ENCODE measurements around the gene PDE4D.

Gene PDE4D

DNA sequence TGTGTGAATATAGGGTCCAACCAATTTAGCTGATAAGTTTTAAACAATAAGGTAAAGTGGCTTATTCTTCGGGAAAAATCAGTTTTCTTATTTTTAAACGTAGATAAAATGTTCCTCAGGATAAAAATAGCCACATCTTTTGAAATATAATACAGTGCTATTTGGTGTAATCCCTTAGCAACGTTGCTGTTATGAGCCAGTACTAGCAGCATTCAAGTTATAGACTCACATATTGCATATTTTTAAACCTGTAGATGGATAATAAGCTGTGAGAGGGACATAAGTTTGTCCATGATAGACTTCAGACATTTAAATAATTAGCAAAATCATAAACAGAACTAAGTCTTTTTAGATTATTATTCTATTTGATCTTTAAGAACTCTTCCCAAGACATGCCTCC is 6.3 kb downstream of the PDE4D start:
- ChIA-PET CTCF (no interaction called here), POLR2A (no interaction called here)
- no peak for TF ChIP-seq ZNF384 (IDR thresholded peaks at IDR 0.05)
- TF ChIP-seq, protein P1, sequence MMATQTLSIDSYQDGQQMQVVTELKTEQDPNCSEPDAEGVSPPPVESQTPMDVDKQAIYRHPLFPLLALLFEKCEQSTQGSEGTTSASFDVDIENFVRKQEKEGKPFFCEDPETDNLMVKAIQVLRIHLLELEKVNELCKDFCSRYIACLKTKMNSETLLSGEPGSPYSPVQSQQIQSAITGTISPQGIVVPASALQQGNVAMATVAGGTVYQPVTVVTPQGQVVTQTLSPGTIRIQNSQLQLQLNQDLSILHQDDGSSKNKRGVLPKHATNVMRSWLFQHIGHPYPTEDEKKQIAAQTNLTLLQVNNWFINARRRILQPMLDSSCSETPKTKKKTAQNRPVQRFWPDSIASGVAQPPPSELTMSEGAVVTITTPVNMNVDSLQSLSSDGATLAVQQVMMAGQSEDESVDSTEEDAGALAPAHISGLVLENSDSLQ (IDR thresholded peaks at IDR 0.05): no peak
- TF ChIP-seq FOXK2 (IDR thresholded peaks at IDR 0.05): no peak
- no peak for TF ChIP-seq LEF1 (IDR thresholded peaks at IDR 0.05; ENCODE audit: borderline replicate concordance)
- no peak for TF ChIP-seq HDGF (IDR thresholded peaks at IDR 0.05; ENCODE audit: borderline replicate concordance)
- TF ChIP-seq BHLHE40 (IDR thresholded peaks at IDR 0.05; ENCODE audit: borderline replicate concordance): no peak
- no peak for DNase-seq (ENCODE audit: extremely low spot score)

DNA sequence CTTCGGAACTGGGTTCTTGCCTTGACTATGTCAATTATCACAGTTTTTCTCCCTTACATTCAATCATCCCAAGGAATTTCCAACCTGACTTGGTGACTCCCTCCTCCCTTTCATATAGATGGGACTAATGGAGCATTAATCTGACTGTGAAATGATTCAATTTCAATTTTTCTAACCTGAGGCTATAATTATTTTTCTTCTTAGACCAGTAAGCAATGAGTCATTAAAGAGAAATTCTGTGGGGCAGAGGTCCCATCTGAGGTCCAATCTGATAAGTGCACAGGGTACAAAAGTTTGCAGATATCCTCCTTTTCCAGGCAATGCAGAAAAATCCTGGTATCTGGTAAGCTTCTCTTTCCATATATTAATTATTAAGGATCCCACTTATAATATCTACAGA is 18.9 kb downstream of the PDE4D start:
- no peak for DNase-seq (ENCODE audit: extremely low spot score)
- ChIA-PET POLR2A (no interaction called here), CTCF (no interaction called here)
- no peak for TF ChIP-seq SP1 (IDR thresholded peaks at IDR 0.05)
- TF ChIP-seq TARDBP (IDR thresholded peaks at IDR 0.05): no peak
- no peak for TF ChIP-seq ZNF384 (IDR thresholded peaks at IDR 0.05)
- TF ChIP-seq SUZ12 (IDR thresholded peaks at IDR 0.05): no peak
- no peak for TF ChIP-seq LEF1 (IDR thresholded peaks at IDR 0.05; ENCODE audit: borderline replicate concordance)
- TF ChIP-seq BHLHE40 (IDR thresholded peaks at IDR 0.05; ENCODE audit: borderline replicate concordance): no peak
- no peak for TF ChIP-seq HDGF (IDR thresholded peaks at IDR 0.05; ENCODE audit: borderline replicate concordance)

DNA sequence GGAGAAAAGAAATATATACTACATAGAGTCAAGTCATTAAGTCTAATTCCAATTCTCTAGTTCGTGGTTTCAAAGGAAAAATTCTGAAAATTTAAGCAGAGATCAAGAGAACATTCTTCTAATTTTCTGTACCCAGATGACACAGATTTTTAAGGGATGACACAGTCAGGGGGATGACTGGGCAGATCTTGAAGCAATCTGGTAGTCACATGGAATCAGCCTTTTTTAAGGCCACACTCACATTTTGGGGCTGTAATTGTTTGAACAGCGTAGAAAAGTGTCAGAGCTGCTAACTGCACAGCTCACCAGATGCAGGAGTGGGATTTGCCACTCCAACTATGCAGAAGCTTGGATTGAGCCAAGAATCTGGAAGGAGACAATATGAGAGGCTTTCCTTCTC is 20.4 kb downstream of the PDE4D start:
- CTCF ChIA-PET: interaction anchor here (0.7 kb wide), 1 partner anchor 148 kb away, joined by 4 read pairs; no protein-coding TSS in a partner anchor
- TF ChIP-seq, protein P1 (IDR thresholded peaks at IDR 0.05): no peak
- no peak for TF ChIP-seq FOXK2 (IDR thresholded peaks at IDR 0.05)
- no peak for TF ChIP-seq BHLHE40 (IDR thresholded peaks at IDR 0.05; ENCODE audit: borderline replicate concordance)
- TF ChIP-seq ELF4 (IDR thresholded peaks at IDR 0.05): no peak
- no peak for TF ChIP-seq SP1 (IDR thresholded peaks at IDR 0.05)
- no peak for TF ChIP-seq ARNT (IDR thresholded peaks at IDR 0.05)
- TF ChIP-seq NFRKB (IDR thresholded peaks at IDR 0.05): no peak
- TF ChIP-seq SUZ12 (IDR thresholded peaks at IDR 0.05): no peak
- no peak for TF ChIP-seq L3MBTL2 (conservative IDR thresholded peaks at IDR 0.05)
- TF ChIP-seq LEF1 (IDR thresholded peaks at IDR 0.05; ENCODE audit: borderline replicate concordance): no peak
- no peak for TF ChIP-seq HDGF (IDR thresholded peaks at IDR 0.05; ENCODE audit: borderline replicate concordance)
- no peak for TF ChIP-seq FOXM1 (IDR thresholded peaks at IDR 0.05; ENCODE audit: borderline replicate concordance)
- no peak for TF ChIP-seq ZNF384 (IDR thresholded peaks at IDR 0.05)
- TF ChIP-seq CTBP1 (IDR thresholded peaks at IDR 0.05; ENCODE audit: borderline replicate concordance): no peak
- TF ChIP-seq TARDBP (IDR thresholded peaks at IDR 0.05): no peak
- POLR2A ChIA-PET: no interaction called here
- no peak for DNase-seq (ENCODE audit: extremely low spot score)

DNA sequence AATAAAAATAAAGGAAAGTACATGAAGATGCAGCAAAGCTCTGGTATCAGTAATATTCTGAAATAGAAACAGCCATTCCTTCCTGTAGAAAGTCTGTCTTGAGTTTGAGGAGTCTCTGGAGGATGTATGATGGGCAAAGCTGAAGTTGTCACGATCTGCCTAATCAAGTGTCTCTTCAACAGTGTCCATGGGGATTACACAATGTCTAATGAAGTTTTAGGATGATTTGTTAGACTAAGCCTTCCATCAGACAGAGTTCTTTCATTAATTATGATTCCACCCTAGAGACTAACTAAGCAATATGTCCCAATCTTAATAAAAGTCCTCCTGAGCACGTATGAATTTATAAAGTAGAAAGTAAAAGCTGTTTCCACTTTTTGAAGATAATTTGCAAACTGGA is 26.9 kb downstream of the PDE4D start:
- TF ChIP-seq NFRKB (IDR thresholded peaks at IDR 0.05) (no peak), L3MBTL2 (conservative IDR thresholded peaks at IDR 0.05) (no peak), LEF1 (IDR thresholded peaks at IDR 0.05; ENCODE audit: borderline replicate concordance) (no peak), SP1 (IDR thresholded peaks at IDR 0.05) (no peak), SUZ12 (IDR thresholded peaks at IDR 0.05) (no peak), FOXK2 (IDR thresholded peaks at IDR 0.05) (no peak), ELF4 (IDR thresholded peaks at IDR 0.05) (no peak), ARNT (IDR thresholded peaks at IDR 0.05) (no peak), FOXA1 (IDR thresholded peaks at IDR 0.05) (no peak), HDGF (IDR thresholded peaks at IDR 0.05; ENCODE audit: borderline replicate concordance) (no peak), BHLHE40 (IDR thresholded peaks at IDR 0.05; ENCODE audit: borderline replicate concordance) (no peak), TARDBP (IDR thresholded peaks at IDR 0.05) (no peak), FOXM1 (IDR thresholded peaks at IDR 0.05; ENCODE audit: borderline replicate concordance) (no peak), ZNF384 (IDR thresholded peaks at IDR 0.05) (no peak), CTBP1 (IDR thresholded peaks at IDR 0.05; ENCODE audit: borderline replicate concordance) (no peak)
- TF ChIP-seq, protein P1 (IDR thresholded peaks at IDR 0.05): no peak
- DNase-seq (ENCODE audit: extremely low spot score): no peak
- CTCF ChIA-PET: interaction anchor here (0.6 kb wide), 1 partner anchor 1797 kb away, joined by 3 read pairs; no protein-coding TSS in a partner anchor
- POLR2A ChIA-PET: no interaction called here

DNA sequence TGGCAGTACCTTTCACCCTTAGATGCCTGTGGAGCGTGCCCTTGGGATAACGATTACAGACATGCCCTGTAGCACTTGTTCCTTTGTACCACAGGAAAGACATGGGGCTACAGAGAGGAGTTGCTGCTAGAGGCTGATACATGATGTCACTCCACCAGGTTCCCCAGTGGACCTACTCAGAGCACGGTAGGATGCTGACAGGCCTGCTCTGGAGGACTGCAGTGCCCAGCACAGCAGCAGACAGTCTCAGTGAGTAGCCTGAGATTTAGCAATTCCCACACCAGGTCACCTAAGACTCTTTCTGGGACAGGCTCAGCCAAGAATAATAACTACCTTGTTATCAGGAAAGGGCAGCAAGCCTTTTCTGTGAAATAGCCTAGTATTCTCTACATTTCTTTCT is 28.8 kb downstream of the PDE4D start:
- ChIA-PET CTCF (no interaction called here), POLR2A (no interaction called here)

More for the DNA sequence above, 28.8 kb downstream of the PDE4D start:
- DNase-seq (ENCODE audit: extremely low spot score): no peak
- no peak for TF ChIP-seq ARNT (IDR thresholded peaks at IDR 0.05)
- TF ChIP-seq HDGF (IDR thresholded peaks at IDR 0.05; ENCODE audit: borderline replicate concordance): no peak
- TF ChIP-seq, protein P1 (IDR thresholded peaks at IDR 0.05): no peak
- no peak for TF ChIP-seq FOXA1 (IDR thresholded peaks at IDR 0.05)
- no peak for TF ChIP-seq L3MBTL2 (conservative IDR thresholded peaks at IDR 0.05)
- no peak for TF ChIP-seq SP1 (IDR thresholded peaks at IDR 0.05)
- no peak for TF ChIP-seq ZNF384 (IDR thresholded peaks at IDR 0.05)
- no peak for TF ChIP-seq FOXK2 (IDR thresholded peaks at IDR 0.05)
- no peak for TF ChIP-seq SUZ12 (IDR thresholded peaks at IDR 0.05)
- TF ChIP-seq BHLHE40 (IDR thresholded peaks at IDR 0.05; ENCODE audit: borderline replicate concordance): no peak
- no peak for TF ChIP-seq CTBP1 (IDR thresholded peaks at IDR 0.05; ENCODE audit: borderline replicate concordance)
- no peak for TF ChIP-seq FOXM1 (IDR thresholded peaks at IDR 0.05; ENCODE audit: borderline replicate concordance)
- TF ChIP-seq NFRKB (IDR thresholded peaks at IDR 0.05): no peak
- no peak for TF ChIP-seq ELF4 (IDR thresholded peaks at IDR 0.05)
- TF ChIP-seq LEF1 (IDR thresholded peaks at IDR 0.05; ENCODE audit: borderline replicate concordance): no peak
- no peak for TF ChIP-seq TARDBP (IDR thresholded peaks at IDR 0.05)

Measured in HEK293T (cell line).